Sigmoid colon (tissue), 4 donors: ENCODE data around the gene CDK16.

ENCODE experiments used
- CTCF ChIP-seq, 4 experiments: fragments of 450-650 bp in 3 of 4; fragments of 200-600 bp in 1 of 4; IDR thresholded peaks; one replicate each; pipeline ENCODE4 v1.5.1; 2016 to 2019; ENCODE audit warnings: antibody characterized with exemption in 4 of 4, mild to moderate bottlenecking in 3 of 4, moderate library complexity in 2 of 4
- EP300 ChIP-seq, 4 donors: sonication (generic); formaldehyde crosslinking; IDR thresholded peaks; one replicate each; pipeline ENCODE4 v1.6.1; 2017; ENCODE audit warnings: antibody characterized with exemption in 4 of 4
- POLR2A ChIP-seq, 2 donors: fragments of 450-650 bp; IDR thresholded peaks; one replicate each; pipeline ENCODE4 v1.6.1; 2016; ENCODE audit warnings: antibody characterized with exemption in 2 of 2, mild to moderate bottlenecking in 2 of 2, moderate library complexity in 2 of 2
- POLR2AphosphoS5 ChIP-seq, 4 donors: sonication (generic); formaldehyde crosslinking; IDR thresholded peaks; one replicate each; pipeline ENCODE4 v1.6.1; 2017; ENCODE audit warnings: antibody characterized with exemption in 4 of 4

DNA sequence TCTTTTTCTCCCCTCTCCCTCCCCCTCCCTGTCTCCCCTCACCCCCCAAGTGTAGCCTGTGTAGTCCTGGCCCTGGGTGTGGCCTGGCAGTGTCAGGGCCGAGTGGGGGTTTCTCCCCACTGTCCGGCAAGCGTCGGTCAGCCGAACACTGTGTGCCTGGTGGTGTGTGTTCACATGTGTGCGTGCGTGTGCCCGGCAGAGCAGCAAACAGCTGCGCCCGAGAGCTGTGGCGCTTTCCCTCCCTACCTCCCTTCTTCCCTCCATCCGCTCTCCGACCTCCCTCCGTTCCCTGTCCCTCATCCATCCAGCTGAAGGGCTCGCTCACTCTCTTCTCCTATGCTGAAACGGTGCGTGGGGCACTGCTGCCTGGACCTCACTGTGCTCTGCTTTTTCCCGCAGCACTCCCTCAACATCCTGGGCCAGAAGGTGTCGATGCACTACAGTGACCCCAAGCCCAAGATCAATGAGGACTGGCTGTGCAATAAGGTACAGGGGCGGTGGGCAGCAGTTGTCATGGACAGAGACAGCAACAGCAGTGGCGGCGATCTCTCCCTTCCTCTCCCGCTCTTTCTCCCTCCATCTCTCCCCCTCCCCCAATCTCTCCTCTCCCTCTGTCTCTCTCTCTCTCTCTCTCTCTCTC is 42.3 kb upstream of the CDK16 start:
- TF ChIP-seq CTCF (IDR thresholded peaks at IDR 0.05) (no peak), POLR2A (IDR thresholded peaks at IDR 0.05) (no peak), EP300 (IDR thresholded peaks at IDR 0.05) (no peak), POLR2AphosphoS5 (IDR thresholded peaks at IDR 0.05) (no peak)
